HG03558 (cell line): ENCODE data around the gene TSGA10.
"Not testable (repeated sequence)": the region's sequence is repeated elsewhere in the genome, so short reads cannot be mapped to it uniquely, and the experiment has no call there.

ENCODE experiments used
- ATAC-seq: cut with Tn5 transposase; IDR thresholded peaks from one replicate; pipeline ENCODE4 v1.9.1; 2021; ENCODE audit warnings: moderate number of reproducible peaks; ENCODE audit not compliant: unreplicated experiment; ENCODE audit errors: extremely low read depth

Gene TSGA10, protein sequence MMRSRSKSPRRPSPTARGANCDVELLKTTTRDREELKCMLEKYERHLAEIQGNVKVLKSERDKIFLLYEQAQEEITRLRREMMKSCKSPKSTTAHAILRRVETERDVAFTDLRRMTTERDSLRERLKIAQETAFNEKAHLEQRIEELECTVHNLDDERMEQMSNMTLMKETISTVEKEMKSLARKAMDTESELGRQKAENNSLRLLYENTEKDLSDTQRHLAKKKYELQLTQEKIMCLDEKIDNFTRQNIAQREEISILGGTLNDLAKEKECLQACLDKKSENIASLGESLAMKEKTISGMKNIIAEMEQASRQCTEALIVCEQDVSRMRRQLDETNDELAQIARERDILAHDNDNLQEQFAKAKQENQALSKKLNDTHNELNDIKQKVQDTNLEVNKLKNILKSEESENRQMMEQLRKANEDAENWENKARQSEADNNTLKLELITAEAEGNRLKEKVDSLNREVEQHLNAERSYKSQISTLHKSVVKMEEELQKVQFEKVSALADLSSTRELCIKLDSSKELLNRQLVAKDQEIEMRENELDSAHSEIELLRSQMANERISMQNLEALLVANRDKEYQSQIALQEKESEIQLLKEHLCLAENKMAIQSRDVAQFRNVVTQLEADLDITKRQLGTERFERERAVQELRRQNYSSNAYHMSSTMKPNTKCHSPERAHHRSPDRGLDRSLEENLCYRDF

DNA sequence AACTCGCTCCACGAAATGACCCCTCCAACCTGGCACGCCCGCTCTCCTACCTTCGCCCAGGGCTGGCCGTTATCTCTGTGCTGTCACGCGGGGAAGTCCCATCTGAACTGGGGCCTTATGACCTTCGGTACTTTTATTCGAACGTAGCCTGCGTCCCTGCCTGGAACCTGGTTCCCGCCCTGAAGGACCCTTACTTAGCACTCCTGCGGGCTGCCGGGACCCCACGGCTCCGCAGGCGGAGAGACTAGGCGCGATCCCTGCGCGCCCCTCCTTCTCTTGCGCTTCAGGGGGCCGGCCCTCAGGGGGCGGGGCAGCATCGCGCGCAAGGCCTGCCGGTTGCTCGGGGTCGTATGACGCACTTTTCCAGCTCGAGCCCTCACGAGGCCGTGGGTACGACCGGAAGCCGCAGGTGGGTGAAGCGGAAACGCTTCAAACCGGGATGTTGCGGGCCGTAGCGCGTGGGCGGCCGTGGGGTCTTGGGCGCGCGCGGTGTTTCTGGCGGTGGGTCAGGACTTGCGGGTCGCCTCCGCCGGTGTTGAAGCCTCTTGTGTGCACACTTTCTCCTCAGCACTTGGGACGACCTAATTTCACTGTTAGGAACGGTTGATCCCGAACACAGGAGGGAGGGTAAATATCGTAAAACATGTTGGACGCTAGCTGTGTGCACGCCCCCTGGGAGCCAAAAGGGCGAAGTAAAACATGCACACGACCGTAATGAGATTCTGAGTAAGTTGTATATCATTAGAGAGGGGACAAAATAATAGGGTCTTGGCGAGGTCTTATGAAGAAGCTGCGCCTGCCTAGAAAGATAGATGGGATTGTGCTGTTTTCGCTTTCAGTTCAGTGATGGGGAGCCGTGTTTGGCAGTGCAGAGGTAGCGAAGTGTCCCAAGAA, at the start of gene TSGA10, which contains the start of gene LIPT1:
TSGA10 (minus strand) TSS at position 300 of the 894 bp plus-strand sequence. CDS start 45,503 bp downstream, outside the sequence.
LIPT1 (plus strand) TSS at position 325 of the 894 bp plus-strand sequence. CDS start 6,991 bp downstream, outside the sequence.
- peak; percentile 79 for ATAC-seq

DNA sequence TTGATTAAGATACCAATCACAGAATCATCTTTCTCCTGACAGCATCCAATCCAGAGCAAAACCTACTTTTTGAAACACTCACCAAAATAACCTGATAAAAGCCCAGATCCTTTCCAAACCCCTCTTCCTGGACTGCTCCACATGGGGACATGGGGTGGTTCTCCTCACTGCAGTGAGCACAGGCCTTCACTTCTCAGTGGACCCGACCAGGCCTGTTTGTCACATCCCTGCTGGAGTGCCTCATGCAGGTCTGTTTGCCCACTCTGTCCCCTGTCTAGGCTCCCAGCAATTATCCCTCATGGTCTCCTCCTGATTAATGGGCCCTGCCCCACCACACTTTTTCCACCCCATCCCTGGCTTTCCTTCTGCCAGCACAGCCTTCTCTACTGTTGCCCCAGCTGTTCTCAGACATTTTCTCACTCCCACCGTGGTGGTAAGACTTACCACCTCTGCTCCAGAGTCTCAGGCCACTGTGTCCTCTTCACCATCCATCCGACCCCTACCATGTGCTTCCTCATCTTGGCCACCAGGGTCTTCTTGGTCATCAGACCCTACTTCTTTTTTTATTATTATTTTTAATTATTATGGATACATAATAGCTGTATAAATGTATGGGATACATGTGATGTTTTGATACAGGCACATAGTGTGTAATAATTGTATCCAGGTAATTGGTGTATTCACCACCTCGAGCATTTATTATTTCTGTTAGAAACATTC, 47.4 kb upstream of the TSGA10 start:
- ATAC-seq, result no peak

DNA sequence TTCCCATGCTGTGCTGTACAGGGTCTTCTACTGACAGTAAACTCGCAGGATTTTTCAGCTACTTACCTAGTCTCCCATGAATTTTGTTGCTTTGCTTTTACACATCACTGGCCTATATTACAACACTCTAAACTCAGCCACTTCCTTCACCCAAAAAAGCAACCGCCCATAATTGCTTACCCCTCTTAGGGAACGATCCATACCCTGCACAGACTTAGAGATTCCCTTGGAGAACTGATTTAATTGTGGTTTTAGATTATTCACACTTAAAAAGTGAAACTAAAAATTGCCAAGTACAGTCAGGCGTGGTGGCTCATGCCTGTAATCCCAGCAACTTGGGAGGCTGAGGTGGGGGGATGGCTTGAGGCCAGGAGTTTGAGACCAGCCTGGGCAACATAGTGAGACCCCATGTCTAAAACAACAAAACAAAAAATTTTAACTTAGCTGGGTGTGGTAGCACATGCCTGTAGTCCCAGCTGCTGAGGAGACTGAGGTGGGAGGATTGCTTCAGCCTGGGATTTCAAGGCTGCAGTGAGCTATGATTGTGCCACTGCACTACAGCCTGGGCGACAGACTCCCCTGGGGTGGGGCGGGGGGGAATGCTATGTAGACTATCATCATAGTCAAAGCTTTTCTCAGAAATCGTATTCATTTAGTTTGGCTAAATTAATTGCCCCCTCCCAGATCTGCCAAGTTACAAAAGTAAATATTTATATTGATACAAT, 45.5 kb upstream of the TSGA10 start:
- no peak for ATAC-seq

- no peak for ATAC-seq
Measured at GRCh38 chr2:99198103-99198841, 43.5 kb upstream of the TSGA10 start.

DNA sequence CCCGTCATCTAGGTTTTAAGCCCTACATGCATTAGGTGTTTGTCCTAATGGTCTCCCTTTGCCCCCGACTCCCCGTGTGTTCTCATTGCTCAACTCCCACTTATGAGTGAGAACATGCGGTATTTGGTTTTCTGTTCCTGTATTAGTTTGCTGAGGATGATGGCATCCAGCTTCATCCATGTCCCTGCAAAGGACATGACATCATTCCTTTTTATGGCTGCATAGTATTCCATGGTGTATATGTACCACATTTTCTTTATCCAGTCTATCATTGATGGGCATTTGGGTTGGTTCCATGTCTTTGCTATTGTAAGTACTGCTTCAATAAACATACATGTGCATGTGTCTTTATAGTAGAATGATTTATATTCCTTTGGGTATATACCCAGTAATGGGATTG, 37.6 kb upstream of the TSGA10 start:
- not testable (repeated sequence) for ATAC-seq

GRCh38 chr2:99190548-99190947, 35.8 kb upstream of the TSGA10 start:
- ATAC-seq, result no peak

DNA sequence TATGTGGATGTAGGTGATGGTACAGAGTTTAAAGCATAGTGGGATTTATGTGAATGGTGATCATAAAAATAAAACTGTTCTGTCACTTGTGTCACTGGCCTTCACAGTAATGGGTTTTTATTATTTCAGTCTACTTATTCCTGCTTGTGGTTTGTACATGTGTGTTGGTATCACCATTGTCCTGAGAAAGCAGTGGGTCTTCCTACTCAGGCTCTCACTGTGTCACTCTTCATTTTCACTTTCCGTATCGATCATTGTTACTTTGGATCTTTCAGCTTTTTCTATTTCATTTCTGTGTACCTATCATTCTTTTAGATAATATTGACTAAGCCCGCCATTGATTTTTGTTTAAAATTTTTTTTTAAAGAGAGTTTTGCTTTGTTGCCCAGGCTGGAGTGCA, 33.6 kb upstream of the TSGA10 start:
- no peak for ATAC-seq

DNA sequence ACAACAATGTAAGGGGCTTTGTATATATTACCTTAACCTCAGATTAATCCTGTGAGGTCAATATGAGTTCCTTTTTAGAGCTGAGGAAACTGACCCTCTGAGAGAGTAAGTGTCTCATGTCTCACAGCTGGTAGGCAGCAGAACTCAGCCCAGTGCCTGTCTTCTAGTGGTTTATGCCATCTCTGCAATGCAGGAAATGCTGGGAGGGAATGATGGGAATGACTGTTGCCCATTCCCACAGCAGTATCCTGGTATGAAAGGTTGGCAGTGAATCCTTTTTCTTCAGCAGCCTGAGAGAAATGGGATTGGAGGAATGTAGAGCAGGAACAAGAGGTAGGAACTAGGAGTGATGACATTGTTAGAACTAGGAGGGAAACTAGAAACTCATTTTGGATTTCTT, 32.3 kb upstream of the TSGA10 start:
- no peak for ATAC-seq

DNA sequence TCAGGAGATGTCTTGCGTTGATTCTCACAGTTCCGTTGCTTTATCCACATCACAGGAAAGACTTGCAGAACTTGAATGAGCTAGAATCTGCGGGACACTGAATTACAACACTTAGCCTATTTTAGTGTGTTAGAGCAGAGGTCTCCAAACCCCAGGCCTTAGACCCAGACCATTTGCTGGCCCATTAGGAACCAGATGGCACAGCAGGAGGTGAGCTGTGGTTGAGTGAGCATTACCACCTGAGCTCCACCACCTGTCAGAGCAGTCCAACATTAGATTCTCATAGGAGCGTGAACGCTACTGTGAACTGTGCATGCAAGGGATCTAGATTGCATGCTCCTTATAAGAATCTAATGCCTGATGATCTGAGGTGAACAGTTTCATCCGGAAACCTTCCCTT, 30.1 kb upstream of the TSGA10 start:
- no peak for ATAC-seq

DNA sequence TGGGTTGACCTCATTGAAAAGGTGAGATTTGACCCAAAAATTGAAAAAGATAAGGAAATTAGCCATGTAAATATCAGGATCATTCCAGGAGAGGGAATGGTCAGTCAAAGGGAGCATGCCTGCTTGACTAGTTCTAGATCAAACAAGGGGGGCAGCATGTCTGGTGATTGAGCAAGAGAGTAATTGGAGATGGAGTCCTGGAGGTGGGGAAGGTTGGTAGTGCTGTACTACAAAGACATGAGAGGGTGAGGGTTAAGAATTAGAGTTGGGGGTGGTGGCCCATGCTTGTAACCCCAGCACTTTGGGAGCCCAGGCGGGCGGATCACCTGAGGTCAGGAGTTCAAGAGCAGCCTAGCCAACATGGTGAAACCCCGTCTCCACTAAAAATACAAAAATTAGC, 28.3 kb upstream of the TSGA10 start:
- no peak for ATAC-seq

GRCh38 chr2:99181624-99182000, 26.9 kb upstream of the TSGA10 start:
- ATAC-seq, result no peak

DNA sequence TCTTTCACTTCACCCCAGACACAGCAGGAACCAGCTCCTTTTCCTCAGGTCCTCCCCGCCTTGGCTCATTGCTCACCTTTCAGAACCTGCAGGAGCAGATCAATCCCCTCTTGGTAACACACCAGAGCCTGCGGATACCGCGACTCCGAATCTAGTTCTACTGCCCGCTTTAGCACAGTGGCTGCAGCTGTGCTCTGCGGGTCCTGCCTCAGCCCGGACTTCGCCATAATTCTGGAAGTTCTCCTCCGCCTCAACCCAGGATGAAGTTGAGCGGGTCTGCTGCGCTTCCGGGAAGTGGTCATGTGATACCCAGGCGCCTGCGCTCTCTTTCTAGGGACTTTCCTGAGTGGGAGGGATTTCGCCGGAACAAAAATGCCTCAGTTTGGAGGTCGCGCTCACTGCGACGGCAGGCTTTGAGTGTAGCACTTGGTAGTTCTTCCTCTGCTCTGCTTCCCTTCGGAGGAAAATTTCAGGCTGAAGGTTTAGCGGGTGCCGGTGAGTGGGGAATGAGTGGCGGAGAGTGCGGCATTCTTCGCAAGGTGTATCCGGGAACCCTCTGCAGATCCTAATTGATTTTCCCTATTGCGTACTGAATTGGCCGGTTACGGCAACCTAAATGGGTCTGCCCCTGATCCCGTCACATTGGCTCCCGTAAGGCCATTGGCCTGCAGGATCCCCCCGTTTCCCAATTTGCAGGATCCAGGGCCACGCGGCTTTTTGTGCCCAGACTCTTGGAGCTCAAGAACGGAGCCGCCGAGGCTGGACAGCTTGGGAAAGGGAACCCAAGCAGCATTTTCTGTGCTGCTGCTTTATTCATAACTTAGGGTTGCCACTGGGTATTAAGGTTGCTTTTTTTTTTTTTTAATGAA, 26.2 kb upstream of the TSGA10 start, which contains the start of the genes MITD1 and MRPL30:
MITD1 (minus strand) TSS at position 304 of the 869 bp plus-strand sequence; CDS start at position 227, 77 bp downstream.
MRPL30 (plus strand) TSS at position 430 of the 869 bp plus-strand sequence. CDS start 5,020 bp downstream, outside the sequence.
- ATAC-seq, result peak; percentile 87

DNA sequence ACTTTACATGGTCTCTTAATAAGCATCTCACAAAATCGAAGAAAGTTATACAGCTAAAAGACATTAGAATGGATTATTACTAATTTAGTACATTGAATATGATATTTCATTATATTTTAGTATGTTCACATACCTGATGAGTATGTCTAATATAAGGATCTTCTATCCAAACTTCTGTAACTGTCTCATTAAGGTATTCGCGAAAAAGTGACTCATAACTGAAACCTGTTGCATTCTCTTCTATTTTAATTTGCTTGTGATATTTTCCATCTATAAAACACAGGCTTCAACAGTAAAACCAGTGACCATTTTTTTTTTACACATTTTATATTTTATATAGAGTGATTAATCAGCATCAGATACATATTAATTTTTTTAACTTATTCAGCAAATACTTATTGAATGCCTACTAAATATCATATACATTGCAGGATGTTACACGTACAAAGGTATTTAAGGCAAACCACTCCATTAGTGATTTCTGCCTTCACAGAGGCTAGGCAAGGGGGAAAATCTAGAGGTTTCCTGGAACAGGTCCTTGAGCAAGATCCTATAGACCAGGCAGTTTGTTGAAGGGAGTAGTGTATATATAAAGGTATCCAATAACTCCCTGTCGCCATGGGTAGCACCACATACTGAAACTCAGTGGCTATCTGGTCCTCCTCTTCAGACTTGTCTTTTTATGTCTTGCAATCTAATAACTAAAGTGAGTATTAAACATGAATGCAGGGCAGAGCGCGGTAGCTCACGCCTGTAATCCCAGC, 16.8 kb upstream of the TSGA10 start:
- ATAC-seq, result no peak

DNA sequence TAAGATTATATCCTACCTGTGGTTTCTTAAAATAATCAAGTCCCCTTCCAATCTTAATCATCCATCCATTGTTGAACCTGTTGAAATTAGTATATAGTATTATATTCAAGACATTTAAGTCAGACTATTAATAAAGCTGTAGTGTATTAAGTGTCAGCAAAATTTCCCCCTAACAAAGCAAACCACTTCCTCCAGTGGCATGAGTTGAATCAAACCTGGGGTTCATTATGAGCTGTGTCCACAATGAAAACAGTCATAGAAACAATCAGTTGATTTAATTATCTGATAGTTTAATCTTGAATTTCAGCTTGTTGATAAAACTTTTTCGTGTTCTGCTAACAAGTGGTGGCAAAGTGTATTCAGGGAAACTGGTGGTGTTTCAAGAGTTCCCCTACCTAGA, 14.8 kb upstream of the TSGA10 start:
- ATAC-seq, result no peak

- no peak for ATAC-seq
Measured at GRCh38 chr2:99166218-99166617, 11.5 kb upstream of the TSGA10 start.

- no peak for ATAC-seq
Measured at GRCh38 chr2:99159594-99159993, 4.9 kb upstream of the TSGA10 start.

DNA sequence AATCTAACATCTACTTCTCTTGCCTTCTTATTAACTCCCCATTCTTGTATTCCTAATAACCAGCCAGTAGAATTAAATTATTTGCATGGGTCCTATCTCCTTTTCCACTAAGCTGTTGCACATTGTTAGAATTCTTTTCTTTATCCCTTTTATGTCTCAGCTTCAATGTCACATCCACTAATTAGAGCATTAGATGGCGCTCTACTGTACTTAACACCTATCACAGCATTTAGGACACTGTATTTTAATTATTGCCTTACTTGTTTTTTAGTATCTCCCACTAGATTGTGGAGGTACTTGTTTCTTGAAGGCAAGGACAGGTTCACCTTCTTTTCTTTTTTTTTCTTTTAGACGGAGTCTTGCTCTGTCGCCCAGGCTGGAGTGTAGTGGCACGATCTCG, 3.9 kb upstream of the TSGA10 start:
- ATAC-seq, result no peak
